ENCODE results near the gene ITPRIP.

The ITPRIP gene

DNA sequence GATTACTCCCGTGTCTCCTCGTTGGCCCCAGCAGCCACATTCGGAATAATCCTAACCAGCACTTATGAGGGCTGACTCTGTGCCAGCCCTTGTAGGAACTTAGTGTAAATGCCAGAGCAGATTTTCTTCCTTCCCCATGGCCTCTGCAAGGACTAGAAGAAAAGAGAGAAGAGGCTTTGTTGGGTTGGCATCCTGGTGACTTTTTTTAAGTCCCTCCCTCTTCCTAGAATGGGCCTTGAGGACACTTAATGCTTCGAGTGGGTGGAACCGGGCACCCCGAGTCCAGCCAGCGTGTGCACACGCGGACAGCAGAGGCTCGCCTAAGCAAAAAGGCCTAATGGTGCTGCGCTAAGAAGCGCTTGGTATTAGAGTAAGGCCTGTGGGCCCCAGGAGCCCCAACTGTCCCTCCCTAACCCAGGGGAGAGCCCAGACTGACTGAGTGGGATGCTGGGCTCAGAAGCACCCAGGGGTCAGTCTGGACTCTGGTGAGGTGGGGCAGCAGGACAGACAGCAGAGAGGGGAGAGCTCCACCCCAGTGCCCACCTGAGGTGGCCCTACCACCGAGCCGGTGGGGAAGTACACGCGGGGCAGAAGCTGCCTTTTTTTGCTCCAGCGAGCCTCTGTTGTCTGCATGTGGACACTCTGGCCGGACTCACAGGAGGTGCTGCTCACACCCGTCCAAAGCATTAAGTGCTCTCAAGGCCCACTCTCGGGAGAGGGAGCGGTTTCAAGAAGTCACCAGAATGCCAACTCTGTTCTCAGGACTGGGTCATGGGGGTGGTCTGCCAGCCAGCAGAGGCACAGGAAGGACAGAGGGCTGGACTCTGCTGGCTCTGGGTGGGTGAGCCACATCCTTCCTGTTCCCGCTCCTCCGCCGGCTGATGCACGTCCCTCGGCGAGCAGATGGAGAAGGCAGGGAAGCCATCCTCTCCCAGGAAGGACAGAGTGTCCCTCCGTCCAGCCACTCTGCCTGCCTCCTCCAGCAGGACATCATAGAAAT is 12.5 kb downstream of the ITPRIP start:
- no peak for DNase-seq (ENCODE audit: low spot score)

DNA sequence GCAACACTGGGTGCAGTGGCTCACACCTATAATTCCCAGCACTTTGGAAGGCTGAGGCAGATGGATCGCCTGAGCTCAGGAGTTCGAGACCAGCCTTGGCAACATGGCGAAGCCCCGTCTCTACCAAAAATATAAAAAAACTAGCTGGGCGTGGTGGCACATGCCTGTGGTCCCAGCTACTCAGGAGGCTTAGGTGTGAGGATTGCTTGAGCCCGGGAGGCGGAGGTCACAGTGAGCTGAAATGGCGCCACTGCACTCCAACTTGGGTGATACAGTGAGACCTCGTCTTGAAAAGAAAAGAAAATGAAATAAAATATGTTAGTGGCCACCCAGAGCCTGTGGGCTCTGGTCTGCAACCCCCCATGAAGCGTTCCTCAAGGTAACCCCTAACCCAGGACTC is 13.3 kb downstream of the ITPRIP start:
- no peak for DNase-seq (ENCODE audit: low spot score)

DNA sequence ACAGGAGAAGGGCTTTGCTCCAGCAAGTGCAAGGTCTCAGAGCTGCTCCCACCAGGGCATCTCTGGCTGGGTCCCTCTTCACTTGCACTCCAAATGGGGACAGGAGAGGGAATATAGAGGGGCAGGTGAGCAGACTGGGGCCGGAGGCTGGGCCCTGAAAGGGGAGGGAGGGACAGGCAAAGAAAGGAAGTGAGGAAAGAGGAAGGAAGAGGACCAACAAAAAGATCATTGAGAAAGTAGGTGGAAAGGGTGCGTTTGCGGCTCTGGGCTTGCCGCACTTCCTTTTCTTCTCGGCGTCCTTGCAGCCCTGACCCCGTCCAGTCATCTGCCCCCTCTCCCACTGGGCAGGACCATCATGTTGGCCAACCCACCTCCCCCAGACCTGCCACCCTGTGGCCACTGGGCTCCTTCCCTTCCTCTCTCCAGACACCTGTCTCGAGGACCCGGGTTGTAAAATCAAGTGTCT is 14.0 kb downstream of the ITPRIP start:
- no peak for DNase-seq (ENCODE audit: low spot score)

- no peak for DNase-seq (ENCODE audit: low spot score)
These were observed 14.5 kb downstream of the ITPRIP start for GRCh38 chr10:104323760-104324201.

DNA sequence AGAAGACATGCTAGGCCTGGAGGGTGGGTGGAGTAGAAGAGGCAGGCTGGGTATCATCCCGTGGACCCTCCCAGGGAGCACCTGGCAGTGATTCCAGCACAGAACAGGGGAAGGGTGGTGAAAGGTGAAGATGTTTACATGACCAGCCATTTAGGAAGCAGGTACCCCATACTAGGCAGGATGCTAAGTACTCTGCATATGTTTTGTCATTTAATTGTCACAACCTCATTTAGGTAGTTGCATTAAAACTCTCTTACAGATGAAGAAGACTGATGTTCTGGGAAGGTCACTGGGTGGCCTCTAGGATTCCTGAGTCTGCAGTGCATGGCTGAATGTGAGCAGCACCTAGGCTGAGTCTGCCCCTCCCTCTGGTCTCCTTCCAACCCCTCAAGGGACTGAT is 15.2 kb downstream of the ITPRIP start:
- DNase-seq (ENCODE audit: low spot score) = no peak

DNA sequence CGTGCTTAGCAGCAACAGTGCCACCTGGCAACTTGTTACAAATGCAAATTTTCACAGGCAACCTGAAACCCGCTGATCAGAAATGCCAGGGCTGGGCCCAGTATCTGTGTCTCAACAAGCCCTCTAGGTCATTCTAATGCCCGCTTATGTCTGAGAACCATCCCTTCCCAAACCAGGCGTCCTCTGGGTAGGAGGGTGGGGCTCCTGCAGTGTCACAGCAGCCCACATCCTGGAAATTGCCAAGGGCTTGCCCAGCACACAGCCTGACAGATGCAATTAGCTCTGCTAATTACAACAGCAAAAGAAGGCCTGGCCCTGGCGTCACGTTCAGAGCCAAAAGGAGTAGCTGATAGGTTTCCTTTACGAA is 15.9 kb downstream of the ITPRIP start:
- no peak for DNase-seq (ENCODE audit: low spot score)

- DNase-seq (ENCODE audit: low spot score) = no peak
These were observed 16.4 kb downstream of the ITPRIP start for GRCh38 chr10:104321725-104322415.

DNA sequence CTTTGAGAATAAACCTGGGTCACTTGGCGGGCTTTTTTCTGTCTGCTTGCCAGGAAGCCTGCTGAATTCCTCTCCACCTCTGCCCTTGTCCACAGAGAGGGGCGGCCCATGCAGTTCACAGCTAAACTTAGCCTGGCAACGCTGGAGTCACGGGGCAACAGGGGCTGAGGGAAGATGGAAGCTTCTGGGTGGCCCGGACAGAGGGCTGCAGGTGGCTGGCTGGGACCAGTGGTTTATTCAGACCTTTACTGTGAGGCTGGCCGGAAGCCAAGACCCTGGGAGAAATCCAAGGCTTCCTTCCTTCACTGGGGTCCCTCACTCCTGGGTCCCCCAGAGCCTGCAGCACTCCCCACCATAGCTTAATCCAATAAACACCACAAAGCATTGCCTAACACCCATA is 17.0 kb downstream of the ITPRIP start:
- DNase-seq (ENCODE audit: low spot score) = no peak

GRCh38 chr10:104318810-104319741 is 19.2 kb downstream of the ITPRIP start:
- no peak for DNase-seq (ENCODE audit: low spot score)

GRCh38 chr10:104318326-104318725 is 19.9 kb downstream of the ITPRIP start:
- no peak for DNase-seq (ENCODE audit: low spot score)

- DNase-seq (ENCODE audit: low spot score) = no peak
These were observed 20.5 kb downstream of the ITPRIP start for GRCh38 chr10:104317726-104318299.

DNA sequence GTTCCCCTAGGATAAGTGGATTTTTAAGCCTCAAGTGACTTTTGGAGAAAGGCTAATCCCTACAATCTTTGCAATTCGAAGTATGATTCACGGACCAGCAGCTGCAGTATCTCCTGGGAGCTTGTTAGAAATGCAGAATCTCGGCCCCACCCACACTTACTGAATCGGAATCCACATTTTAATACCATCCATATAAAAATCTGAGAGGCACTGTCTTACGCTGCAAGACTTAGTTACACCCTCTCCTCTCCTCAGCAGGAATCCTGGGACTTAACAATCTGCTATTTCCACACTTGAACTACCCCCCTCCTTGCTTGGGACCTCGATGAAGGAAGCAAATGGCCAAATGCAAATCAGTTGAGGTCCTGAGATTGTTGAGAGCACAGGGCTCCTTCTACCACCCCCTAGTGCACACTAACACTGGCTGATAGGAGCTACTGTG is 21.0 kb downstream of the ITPRIP start:
- no peak for DNase-seq (ENCODE audit: low spot score)

DNA sequence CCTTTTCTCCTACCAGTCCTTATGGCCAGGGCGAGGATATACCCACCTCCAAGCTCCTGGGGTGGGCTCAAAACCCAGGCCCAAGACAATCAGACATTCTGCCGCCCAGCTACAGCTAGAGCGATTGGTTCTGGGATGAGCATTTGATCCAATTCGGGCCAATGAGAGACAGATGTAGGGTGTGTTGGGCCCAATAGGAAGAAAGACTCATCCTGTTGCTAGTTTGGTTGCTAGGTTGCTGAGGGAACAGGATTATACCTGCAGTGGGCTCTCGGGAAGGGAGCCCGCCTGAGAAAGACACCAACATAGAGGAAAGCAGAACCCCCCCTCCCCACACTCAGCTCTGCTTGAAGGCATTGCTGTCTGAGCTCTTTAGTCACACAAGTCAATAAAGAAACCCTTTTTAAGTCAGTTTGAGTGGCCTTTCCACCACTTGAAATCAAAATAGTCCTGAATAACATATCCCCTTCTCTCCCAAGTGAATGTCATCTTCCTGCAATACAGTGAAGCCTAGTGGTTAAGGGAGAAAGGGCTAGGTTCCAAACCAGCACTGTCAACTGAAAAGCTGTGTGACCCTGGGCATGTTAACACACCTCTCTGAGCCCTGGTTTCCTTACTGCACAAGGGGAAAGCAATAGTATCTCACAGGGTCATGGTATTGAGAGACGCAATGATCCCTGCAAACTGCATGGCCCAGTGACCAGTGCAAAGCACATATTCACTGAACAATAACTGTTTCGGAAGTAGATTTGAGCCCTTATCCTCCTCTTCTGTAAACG is 21.8 kb downstream of the ITPRIP start:
- no peak for DNase-seq (ENCODE audit: low spot score)

DNA sequence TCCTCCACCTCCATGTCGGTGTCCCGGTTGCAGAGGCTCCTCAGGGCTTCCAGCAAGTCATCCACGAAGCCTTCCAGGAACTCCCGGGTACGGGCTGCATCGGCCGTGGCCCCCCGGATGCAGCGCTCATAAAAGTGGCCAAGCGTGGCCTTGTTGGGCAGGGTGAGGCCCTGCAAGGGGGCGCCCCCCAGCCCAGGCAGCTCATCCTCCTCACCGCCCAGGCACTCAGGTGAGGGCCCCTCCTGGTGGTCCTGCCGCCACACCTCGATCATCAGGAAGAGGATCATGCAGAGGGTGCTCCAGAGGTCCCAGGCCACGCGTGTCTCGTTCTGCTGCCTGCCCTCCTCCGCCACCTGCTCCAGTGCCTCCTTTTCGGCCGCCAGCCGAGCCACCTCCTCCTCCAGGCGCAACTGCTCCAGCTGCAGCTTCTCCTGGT is 22.8 kb downstream of the ITPRIP start:
- DNase-seq (ENCODE audit: low spot score) = no peak

GRCh38 chr10:104314591-104315485 is 23.4 kb downstream of the ITPRIP start:
- no peak for DNase-seq (ENCODE audit: low spot score)

- no peak for DNase-seq (ENCODE audit: low spot score)
These were observed 27.0 kb downstream of the ITPRIP start for GRCh38 chr10:104311184-104311720.

GRCh38 chr10:104309980-104310978 is 28.0 kb downstream of the ITPRIP start:
- DNase-seq (ENCODE audit: low spot score) = no peak

GRCh38 chr10:104308439-104308903 is 29.8 kb downstream of the ITPRIP start:
- DNase-seq (ENCODE audit: low spot score) = no peak

Data from left forelimb (tissue), 1 donor.